DMS153 treated with DMSO at 0.1 percent for 48 hours (cell line): ENCODE data around the gene BIVM.
A peak's percentile ranks its signal among the peaks of the same experiment; 100 is the strongest.
"Not testable (repeated sequence)": the region's sequence is repeated elsewhere in the genome, so short reads cannot be mapped to it uniquely, and the experiment has no call there.

Experiments used
- DNase-seq: peaks from one replicate; lab custom pipeline; 2025; ENCODE audit not compliant: unreplicated experiment; lab: John Stamatoyannopoulos, UW

Gene BIVM, protein sequence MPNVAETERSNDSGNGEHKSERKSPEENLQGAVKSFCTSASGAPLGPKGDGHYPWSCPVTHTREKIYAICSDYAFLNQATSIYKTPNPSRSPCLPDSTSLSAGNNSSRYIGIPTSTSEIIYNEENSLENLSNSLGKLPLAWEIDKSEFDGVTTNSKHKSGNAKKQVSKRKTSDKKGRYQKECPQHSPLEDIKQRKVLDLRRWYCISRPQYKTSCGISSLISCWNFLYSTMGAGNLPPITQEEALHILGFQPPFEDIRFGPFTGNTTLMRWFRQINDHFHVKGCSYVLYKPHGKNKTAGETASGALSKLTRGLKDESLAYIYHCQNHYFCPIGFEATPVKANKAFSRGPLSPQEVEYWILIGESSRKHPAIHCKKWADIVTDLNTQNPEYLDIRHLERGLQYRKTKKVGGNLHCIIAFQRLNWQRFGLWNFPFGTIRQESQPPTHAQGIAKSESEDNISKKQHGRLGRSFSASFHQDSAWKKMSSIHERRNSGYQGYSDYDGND

DNA sequence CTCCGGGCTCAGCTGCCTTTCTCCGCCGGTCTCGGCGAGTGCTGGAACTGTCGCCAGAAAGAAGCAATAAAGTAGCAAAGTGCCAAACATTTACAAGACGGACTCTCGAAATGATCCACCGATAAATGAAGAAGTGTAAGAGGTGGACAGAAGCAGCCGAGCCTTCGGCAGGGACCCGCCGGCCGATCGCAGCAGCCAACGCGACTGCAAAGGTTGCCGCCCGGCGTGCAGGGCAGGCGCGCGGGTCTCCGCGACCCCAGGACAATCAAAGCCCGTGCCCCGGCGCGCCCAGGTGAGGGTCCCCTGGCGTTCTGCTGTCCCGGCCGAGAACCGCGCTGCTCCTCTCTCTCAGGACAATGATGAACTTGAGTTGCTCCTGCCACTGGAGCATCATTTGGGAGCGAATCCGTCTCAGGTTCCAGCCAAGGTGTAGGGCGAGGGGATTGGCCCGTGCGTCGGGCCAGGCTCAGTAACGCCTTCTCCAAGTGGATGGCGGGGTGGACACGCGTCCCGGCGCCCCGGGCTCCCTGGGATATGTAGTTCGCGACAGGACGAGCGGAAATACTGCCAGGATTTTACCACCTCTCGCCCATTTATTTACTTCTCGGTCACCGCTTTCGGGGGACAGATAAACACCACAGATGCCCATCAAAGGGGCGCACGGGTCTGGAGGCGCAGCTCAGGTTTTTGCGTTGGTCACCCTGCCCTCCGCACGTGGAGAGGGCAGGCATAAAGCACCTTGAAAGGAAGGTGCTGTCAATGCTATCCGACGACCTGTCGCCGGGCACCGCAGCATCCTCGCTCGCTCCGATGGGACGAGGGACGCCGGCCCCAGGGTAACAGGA is at the start of gene BIVM, which contains the start of gene POGLUT2:
Gene BIVM (plus strand): TSS at position 539 of the 845 bp plus-strand sequence. CDS start 8,149 bp downstream, outside the sequence.
Gene POGLUT2 (minus strand): TSS at position 396 of the 845 bp plus-strand sequence. CDS start 306 bp downstream, at position 90.
- peak; percentile 87 for DNase-seq

DNA sequence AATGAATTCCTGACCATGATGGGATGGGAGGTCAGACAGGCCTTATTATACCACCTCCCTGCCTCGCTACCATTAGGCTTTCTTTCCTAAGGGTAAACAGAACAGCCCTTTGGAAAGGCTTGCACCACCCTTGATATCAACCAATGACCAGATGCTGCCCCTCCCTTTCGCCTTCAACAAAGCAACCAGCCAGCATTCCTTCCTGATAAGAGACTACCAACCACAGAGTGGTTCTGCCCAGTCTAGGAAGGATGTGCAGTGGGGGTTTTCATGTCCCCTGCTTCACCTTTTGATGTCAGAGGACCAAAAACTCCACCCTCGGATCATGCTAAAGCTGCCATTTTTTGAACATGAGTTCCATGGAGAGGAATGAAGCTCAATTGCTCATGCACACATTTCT is 47.0 kb upstream of the BIVM start:
- DNase-seq: no peak

DNA sequence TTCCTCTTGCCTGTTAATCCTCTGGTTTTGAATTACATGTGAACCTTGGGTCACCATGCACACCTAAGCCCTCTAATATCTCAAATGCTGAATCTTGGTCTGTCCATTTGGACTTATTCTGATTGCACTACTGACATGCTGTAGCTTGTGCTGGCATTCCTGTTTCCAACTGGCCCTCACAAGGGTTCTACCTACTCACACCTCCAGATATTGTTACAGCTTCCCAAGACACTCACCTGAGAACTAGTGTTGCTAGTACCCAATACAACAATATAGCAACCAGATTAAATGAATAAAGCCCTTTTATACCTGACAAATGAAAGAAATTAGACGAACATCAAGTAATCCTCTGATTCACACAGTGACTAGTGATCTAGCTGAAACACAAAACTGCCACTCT is 41.9 kb upstream of the BIVM start:
- no peak for DNase-seq

DNA sequence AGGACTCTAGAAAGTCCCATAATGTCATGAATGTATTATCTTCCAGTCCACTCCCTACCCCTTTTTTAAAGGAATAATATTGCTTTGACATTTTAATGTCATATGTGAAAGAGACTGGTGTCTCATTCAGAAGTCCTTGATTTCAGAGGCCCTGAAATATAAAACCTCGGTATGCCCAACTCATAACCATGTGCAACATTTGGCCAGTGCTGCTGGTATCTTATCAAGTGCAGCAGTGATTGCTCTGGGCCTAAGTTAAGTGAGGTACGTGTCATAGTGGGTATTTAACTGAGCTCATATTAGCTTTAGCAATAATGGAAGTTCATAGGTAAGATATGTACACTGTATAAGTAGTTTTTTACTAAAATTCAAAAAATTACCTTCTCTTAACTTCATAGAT is 40.1 kb upstream of the BIVM start:
- no peak for DNase-seq

DNA sequence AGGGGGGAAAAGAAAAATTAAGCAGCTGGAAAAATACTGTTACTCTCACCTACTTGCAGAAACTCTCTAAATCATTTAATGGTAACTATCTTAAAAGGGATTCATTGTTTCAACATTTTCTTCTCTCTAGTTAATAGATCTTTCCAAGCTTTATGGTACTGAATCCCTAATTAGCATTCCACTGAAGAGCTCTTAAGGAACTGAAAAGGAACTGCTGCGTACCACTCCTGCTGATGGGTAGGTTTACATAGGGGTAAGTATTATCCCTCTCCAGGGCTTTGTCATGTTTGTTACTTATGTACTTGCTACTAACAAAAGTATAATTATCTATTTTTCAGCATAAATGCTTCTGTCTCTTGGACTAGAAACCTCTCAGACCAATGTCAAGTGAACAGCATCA is 37.8 kb upstream of the BIVM start:
- DNase-seq: no peak

DNA sequence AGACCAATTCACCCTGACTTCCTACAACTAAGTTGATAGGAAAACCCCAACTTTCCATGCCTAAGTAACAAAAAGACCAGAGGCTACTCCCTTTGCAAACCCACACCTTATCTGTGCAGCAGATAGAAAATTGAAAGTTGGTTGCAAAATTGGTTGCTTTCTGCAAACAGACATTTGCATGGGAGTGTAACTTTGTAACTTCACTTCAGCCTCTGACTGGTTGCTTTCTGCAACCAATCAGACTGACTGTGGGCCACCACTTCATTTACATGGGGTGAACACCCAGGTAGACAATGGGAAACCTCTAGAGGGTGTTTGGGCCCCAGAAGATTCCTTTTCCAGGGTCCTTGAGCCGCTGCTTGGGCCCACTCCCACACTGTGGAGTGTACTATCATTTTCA is 35.2 kb upstream of the BIVM start:
- no peak for DNase-seq

DNA sequence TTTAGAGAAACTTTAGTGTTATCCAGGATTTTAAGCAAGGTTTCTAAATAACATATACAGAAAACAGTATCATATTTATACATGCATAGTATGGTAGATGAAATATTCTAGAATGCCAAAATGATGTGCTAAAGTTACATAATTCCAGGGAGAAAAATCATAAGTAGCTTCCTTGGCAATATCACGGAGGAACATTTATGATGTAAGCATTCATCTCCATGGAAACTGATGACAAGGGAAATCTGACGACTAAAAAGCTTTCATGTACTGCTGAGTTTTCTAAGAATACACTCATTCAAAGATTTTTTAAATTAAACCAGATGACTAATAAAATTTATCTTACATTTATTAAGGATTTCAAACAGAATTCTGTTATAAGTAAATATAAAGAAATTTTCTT is 30.0 kb upstream of the BIVM start:
- no peak for DNase-seq

DNA sequence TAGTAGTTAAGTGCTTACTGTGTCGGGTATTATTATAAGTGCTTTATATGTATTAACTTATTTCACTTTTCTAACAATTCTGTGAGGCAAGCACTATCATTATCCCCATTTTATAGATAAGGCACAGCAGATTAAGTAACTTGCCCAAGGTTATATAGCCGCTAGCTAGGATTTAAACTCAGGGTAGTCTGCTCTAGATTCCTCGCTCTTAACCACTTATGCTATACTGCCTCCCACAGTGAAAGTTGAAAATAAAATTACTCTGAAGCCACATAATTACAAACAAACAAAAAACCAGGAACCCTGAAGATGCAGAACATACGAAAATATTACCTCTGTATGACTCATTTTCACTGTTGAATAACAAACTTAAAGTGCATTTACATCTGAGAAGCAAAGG is 29.2 kb upstream of the BIVM start:
- DNase-seq: no peak

DNA sequence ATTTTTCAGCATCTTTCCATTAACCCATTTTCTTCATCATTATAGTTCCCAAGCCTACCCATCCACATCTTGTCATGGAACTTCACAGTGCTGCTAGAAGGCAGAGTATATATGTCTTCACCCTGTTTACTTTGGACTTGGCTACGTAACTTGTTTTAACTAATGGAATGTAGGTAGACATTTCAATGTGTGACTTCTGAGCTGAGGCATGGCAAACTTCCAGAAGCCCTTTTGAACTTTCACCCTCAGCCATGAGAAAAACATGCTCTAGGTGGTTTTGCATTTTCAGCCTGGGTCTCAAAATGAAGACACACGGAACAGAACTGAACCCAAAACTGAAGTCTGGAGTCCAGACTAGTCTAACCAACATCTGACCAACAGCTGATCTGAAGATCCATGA is 28.5 kb upstream of the BIVM start:
- no peak for DNase-seq

DNA sequence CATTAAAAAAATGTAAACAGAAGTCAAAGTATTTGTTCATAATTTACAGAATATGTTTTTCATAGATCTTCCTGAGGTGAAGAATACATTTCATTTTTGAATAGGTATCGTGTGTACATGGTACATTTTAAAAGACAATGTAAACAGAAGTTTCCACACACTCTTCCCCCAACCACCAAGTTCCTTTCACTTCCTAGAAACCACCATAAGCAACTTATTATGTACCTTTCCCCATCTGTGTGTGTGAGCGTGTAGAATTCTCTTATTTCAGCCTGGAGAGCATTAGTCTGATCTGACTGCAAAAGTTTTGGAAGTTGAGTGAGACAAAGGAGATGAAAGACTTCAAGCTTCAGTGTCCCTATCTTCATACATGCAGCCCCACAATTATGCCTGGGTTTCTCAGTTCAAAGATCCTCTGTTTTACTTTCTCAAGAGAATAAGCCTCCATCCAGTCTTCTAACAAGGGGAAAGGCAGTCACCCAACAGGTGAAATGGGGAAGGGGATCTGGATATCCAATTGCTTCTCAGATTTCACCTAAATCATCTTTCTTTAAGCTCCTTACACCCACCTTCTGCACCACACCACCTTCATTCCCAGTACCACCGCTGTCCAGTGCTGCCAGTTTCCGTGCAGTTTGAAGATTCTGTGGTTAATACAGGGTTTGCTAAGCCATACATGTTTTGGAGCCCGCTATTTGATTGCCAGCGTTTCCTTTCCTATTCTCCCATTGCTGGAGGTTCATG is 27.4 kb upstream of the BIVM start:
- DNase-seq: no peak

DNA sequence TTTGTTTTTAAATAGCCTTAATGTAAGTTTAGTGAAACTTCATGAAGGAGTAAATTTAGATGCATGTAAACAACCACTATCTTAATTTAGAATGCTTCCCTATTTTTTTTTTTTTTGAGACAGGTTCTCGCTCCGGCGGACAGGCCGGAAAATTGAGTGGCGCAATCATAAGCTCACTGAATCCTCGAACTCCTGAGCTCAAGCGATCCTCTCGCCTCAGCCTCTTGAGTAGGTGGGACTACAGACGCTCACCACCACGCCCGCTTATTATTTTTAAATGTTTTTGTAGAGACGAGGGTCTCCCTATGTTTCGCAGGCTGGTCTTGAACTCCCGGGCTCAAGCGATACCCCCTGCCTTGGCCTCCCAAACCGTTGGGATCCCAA is 26.9 kb upstream of the BIVM start:
- no peak for DNase-seq

DNA sequence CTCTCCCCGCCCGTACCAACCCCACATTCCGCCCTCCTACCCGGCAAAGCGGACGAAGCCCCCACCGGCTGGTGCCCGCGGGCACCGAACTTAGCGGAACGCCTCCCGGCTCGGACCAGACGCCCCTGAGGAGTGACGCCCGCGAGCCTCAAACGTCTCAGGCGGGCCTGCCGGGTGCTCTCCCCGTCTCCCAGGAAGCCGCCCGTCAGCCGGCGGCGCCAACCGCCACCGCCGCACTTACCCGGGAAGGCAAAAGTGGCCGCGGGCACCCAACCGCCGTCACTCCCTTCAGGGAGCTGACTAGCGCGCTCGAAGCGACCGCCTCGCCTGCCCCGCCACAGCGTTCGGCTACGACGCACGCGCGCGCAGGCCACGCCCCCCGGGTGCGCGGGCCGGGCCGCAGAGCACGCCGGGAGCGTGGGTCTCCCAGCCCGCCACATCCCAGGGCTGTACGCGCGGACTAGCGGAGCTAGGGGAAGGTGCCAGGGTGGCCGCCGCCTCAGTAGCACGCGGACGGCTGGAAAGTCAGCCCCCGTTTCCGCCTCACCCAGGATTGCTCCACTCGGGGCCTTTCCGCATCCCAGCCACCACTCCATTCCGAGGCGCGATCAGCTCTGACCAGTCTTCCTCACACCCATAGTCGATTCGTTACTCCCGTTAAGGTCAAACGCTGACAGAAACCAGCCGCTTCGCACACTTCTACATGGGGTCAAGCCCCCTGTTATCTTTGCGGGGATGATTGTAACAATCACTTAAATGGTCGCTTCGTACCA is 25.3 kb upstream of the BIVM start, which contains the start of gene TEX30:
Gene TEX30 (minus strand): TSS at position 346 of the 773 bp plus-strand sequence. CDS start 3,760 bp downstream, outside the sequence.
- peak; percentile 63 for DNase-seq

DNA sequence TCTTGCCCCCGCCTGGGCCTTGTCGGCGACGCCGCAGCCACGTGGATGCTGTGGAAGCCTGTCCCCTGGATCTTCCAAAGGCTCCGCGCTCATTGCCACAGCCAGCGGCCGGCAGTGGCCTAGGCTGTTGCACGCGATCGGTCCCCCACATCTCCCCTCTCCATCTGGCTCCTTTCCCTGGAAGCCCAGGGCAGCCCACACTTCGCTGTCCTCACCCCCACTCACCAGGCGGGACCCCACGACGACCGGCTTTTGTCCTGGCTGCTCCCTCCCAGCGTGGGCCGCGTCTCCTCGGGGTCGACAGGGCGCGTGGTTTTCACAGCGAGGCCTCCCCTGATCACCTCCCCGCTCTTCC is 24.7 kb upstream of the BIVM start:
- no peak for DNase-seq

DNA sequence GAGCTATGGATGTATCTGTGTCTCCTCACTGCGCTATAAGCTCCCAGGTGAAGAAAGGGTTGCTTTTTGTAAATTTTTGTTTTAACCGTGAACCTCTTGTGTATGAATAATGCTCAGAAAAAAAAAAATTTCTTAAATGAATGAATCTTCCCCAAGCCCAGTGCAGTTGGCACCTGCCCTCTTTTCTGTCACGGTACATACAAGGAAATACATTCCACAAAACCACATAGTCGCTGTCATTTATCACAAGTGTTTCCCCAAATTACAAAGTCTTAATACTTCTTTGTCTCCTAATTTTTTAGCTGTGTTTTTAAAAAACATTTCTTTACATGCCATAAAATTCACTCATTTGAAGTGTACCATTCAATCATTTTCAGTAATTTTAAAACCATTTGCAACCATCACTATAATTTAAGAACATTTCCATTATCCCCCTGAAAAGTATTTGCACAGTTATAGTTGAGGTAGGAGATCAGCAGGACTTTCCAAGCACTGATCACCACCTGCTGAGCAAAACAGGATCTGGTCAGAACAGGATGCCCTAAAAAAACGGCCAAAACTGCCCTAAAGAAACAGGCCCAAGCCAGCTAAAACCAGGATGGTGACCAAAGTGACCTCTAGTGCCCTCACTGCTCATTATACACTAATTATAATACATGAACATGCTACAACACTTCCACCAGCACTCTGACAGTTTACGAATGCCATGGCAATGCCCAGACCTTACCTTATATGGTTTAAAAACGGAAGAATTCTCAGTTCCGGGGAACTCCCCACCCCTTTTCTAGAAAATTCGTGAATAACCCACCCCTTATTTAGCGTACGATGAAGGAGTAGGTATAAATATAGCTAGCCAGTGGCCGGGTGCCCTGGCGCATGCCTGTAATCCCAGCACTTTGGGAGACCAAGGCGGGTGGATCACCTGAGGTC is 24.1 kb upstream of the BIVM start:
- no peak for DNase-seq

DNA sequence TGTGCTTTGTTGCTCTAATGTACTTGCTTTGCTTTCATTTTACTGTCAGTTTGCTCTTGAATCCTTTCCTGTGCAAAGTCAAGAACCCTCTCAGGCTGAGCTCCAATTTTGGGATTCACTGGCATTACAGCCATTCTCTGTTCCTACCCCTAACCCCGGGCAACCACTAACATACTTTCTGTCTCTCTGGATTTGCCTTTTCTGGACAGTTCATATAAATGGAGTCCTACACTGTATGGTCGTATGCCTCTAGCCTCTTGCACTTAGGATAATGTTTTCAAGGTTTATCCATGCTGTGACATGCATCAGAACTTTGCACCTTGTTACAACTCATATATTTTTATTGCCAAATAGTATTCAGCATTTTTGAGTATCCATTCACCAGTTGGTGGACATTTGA is 22.6 kb upstream of the BIVM start:
- DNase-seq: no peak

DNA sequence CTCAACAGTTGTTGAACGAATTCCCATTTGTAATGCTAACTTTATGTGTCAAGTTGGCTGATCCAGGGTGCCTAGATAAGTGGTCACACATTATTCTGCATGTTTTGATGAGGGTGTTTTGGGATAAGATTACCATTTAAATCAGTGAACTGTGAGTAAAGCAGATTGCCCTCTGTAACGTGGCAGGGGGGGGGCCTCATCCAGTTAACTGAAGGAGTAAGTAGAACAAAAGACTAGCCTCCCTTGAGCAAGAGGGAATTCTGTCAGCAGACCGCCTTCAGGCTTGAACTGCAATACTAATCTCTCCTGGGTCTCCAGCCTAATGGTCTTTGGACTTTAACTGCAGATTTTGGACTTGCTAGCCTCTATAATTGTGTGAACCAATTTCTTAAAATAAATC is 21.2 kb upstream of the BIVM start:
- DNase-seq: no peak

DNA sequence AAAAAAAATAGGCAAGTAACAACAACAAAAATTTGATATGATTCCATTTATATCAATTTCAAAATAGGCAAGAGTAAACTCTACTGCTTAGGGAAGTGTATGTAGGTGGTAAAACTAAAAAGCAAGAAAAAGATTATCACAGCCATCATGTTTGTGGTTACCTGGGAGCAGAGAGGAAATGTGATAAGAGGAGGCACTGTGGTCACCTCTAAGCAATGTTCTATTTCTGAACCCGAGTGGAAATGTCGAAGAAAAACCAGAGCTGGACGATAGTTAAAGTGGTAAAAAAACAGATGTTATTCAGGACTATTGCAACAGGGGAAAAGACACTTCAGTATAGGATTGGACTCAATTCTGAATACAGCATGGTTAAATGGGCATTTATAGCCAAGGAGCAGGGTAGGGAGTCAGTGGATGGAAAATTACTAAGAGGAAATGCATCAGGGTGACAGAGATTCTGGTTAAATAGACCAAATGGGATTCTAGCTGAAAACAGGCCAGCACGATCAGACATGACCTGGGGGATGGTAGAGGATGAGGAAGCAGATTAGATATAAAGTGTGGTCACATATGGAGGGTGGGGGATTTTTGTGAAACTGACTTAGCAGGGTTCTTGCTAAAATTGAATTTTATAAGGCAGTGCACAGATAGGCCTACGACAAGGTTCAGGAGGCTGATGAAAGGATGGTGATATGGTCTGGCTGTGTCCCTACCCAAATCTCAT is 19.3 kb upstream of the BIVM start:
- DNase-seq: no peak

DNA sequence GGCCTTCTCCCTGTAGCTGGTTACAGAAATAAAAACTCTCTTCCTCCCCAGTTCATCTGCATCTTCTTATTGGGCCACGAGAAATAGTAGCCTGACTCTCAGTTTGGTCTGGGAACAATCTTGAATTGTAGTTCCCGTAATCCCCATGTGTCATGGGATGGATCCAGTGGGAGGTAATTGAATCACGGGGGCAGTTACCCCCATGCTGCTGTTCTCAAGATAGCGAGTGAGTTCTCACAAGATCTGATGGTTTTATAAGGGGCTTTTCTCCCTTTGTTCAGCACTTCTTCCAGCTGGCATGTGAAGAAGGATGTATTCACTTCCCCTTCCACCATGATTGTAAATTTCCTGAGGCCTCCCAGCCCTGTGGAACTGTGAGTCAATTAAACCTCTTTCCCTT is 18.3 kb upstream of the BIVM start:
- DNase-seq: not testable (repeated sequence)

DNA sequence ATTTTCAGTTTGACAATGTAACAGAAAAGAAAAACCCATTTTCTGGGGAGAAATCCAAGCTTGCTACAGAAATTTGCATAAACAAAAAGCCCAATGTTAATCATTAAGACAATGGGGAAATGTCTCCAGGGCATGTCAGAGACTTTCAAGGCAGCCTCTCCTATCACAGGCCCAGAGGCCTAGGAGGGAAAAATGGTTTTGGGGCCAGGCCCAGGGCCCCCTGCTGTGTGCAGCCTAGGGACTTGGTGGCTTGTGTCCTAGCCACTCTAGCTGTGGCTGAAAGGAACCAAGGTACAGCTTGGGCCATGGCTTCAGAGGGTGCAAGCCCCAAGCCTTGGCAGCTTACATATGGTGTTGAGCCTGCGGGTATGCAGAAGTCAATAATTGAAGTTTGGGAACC is 17.3 kb upstream of the BIVM start:
- DNase-seq: no peak
